NOMO-1 (cell line): ENCODE results near the gene CD83.

Experiments used
- DNase-seq, 2 experiments: peaks; one replicate each; lab custom pipeline; 2025; ENCODE audit not compliant: unreplicated experiment in 2 of 2; lab: John Stamatoyannopoulos, UW

Gene CD83

DNA sequence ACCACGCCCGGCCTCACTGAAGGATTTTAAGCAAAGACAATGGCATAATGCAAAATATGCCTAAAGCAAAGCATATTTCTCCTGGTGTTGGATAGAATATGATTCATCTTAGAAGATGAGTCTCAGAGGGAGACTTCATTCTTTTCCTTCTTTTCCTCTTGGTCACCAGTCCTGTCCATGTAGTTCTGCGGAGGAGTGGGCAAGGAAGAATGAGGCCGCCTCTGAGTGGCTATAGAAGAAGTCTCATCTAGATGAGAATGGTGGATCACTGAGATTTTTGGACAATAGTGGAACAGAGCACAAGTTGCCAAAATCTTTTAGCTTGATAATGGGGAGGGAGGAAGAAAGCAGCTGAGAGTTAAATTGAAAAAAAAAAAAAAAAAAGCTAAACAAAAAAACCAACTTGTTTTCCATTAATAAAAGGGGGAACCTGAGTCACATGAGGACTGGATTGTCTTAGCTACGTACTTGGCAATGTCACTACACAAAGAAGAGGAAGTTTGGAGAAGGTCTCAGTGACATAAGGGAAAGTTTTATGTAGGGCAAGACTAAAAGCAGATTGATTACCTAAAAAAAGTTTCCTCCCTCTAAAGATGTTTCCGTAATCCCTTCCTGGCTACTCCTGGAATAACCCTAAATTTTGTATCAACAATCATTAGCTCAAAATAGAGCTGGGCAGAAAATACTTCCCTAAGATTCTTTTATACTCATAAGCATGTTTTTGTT, 6.0 kb downstream of the CD83 start:
- DNase-seq = peak; percentile 23 to 73

GRCh38 chr6:14125346-14125745, 7.8 kb downstream of the CD83 start:
- DNase-seq = no peak

GRCh38 chr6:14126191-14126590, 8.6 kb downstream of the CD83 start:
- DNase-seq = no peak

GRCh38 chr6:14127611-14128010, 10.0 kb downstream of the CD83 start:
- no peak for DNase-seq

- DNase-seq = no peak
Measured at GRCh38 chr6:14128012-14128411, 10.4 kb downstream of the CD83 start.

DNA sequence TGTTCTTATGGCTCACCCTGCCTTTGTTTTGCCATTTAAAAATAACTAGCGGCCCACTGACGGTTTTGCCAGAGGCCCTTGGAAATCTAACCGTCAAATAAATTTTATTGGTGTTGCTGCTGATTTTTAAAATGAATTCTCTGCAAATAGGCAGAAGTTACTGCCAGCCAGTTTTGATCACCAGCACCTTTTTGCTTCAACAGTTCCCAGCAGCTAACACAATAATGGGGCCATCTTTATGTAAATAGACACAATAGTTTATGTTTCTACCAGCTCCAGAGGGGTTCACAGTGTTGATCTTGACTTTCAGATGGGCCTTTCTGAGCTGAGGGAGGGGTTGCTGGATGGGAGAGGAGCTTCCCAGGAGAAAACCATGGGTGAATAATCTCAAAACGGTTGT, 11.2 kb downstream of the CD83 start:
- DNase-seq = no peak

DNA sequence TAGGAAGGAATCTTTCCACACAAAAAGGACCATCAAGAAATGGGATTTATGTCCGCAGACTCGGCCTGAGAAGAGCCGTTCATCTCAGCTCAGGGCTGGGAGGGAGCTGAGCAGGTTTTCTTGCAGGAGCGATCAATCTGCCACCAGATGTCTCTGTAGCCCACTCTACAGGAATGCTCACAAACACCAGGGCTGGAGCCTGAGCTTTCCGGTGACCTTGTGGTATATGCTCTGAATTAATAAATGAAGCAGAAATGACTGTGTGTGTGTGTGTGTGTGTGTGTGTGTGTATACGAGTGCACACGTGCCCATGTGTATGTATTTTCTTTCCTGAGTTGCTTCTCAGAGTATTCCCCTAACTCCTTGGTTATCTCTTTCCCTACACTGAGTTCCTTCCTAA, 12.0 kb downstream of the CD83 start:
- peak in 1 of 2 experiments; percentile 2 for DNase-seq

DNA sequence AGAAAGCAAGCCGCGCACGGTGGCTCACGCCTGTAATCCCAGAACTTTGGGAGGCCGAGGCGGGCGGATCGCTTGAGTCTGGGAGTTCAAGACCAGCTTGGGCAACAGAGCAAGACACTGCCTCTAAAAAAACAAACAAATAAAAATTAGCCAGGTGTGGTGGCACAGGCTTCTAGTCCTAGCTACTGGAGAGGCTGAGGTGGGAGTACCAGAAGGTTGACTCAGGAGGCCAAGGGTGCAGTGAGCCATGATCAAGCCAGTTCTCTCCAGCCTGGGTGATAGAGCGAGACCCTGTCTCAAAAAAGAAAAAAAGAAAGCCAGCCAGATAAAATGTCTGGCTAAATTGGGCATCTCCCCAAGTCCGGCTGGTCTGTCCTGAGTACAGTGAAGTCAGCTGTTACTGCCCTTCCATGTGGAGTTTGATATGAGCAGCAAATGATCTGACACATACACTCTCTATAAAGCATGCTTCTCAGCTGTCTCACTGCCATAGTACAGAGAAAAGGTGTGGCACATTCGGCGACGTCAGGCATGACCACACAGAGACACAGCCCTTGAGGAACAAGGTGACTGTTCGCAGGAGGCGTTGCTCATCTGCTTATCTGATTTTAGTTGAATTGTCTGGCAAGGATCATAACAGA, 13.0 kb downstream of the CD83 start:
- no peak for DNase-seq

- DNase-seq = no peak
Measured at GRCh38 chr6:14131579-14131978, 14.0 kb downstream of the CD83 start.

DNA sequence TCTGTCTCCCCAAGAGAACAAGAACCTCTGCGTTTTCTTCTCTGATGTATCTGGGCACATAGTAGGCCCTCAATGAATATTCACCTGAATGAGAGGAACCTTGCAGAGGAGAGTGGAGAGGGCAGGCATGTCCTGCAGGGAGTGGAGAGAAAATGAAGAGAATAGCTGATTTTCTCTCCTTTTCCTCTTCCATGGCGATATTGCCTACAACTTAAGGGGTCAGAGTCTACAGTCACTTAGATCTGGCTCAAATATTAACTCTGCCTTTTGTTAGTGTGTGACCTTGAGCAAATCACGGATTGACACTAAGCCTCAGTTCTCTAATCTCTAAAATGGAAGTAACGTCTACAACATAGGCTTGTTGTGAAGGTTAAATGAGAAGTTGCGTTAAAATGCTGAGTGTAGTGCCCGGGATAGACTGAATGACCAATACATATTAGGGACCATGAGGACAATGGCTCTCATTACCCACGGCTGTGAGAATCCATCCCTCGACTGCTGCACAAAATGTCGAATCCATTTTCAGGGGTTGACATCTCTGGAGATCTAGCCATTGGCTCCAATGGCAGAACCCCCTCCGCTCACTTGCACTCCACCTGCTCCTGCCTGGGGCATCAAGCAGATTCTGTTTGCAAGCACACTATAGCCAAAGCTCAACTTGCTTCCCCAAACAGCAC, 14.8 kb downstream of the CD83 start:
- DNase-seq = no peak

- DNase-seq = no peak
Measured at GRCh38 chr6:14132921-14133275, 15.3 kb downstream of the CD83 start.

DNA sequence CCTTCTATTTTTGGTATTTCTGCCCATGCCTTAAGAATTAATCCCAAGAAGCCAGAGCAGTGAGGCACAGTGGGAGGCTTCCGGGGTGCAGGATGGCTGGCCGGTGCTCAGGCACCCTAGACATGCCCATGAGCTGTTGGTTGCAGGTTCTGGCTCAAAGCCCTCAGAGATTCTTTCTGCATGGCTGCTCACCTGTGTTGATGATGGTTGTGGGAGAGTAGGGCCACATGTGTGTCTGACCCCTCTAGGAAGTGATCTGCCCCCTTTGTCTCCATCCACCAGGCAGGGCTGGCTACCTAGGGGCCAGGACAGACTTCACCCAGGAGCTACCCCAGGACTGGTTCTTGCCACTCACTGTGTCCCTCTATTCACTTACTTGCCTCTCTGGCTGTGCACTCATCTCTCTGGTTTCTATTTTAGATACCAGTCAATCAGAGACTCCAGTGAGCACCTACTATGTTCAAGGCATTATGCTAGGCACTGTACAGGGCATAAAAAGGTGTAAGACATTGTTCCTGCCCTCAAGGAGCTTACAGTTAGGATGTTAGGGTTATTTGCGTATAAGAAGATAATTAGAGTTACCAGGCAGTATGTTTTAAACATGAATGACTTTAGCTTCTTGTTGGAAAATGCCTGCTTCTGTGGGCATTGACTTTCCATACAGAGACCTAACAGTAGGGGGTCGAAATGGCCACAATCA, 16.8 kb downstream of the CD83 start:
- DNase-seq = no peak

DNA sequence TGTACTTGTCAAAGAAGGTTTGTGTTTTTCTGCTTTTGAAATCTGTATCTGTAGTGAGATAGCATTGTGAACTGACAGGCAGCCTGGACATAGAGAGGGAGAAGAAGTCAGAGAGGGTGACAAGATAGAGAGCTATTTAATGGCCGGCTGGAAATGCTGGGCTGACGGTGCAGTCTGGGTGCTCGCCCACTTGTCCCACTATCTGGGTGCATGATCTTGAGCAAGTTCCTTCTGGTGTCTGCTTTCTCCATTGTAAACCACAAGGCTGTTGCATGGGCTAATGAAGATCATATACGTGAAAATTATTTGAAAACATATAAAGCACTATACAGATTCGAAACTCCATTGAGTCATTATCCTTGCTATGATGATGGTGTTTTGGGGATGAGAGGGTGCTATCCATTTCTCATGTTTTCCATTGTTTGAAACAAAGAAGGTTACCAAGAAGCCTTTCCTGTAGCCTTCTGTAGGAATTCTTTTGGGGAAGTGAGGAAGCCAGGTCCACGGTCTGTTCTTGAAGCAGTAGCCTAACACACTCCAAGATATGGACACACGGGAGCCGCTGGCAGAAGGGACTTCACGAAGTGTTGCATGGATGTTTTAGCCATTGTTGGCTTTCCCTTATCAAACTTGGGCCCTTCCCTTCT, 18.4 kb downstream of the CD83 start:
- DNase-seq = no peak

GRCh38 chr6:14138701-14139215, 21.2 kb downstream of the CD83 start:
- no peak for DNase-seq

DNA sequence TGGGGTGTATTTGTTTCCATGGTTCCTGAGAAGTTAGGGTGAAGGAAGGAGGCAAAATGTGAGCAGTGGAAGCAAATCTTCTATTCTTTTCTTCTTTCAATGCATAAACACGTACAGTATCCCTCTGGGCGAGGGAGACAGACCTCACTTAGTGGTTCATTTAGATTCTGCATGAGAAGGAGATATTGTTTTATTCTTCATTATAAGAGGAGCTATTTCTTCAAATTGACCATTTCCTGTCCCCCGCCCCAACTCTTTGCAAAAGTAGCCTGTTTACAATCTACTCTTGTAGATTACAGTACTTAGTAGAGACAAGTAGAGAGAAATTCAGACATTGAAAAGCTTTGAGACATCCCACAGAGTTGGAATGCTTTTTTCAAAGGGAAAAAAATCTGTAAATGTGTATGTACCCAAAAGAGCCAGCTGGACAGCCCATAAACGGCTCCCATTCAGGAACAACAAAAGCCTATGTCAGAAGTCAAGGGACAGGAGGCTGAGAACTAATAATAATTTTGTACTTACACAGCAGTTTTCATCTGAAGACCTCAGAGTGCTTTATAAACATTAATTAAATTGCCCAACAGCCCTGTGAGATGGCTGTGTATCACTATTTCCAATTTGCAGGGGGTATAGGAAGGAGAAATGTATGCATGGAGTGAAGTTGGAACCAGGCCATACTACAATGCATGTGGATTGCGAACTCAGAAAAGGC, 23.9 kb downstream of the CD83 start:
- no peak for DNase-seq

DNA sequence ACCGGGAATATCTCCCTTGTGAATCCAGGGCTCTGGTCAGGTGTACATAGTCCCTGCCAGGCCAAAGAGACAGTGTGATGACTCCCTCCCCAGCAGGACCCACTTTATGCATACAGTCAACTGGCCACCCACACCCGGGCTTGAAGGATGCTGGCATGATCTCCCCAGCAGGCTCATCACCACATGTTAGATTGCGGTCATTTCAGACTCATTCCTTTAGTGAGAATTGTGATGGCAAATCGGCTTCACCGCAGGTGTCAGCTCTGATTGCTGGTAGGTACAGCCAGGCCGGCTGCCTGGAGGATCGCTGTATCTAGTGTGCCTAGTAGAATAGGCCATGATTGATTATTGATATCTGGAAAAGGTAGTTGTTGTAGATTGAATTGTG, 24.5 kb downstream of the CD83 start:
- no peak for DNase-seq

DNA sequence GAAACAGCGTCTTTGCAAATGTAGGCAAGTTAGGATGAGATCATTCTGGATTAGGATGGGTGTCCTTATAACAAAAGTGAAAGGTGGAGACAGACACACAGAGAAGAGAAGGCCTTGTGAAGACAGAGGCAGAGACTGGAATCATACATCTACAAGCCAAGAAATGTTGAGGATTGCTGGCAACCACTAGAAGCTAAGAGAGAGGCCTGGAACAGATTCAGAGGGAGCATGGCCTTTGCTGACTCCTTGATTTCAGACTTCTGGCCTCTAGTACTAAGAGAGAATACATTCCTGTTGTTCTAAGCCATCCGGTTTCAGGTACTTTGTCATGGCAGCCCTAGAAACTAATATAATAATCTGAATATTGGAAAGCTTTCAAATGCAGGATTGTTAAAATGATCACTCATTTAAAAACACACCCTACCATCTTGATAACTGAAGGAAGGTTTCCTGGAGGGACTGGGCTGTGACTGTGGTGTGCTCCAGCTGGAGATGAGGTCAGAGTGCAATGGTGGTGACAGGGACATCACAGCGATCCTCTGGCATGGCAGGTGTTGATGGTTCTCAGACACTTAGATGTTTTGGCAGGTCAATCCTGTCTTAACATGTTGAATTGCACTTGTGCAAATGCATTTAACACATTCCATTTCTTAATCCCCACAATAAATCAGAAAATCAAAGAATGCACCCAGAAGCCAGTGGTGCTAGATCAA, 25.1 kb downstream of the CD83 start:
- DNase-seq = no peak

GRCh38 chr6:14143305-14143704, 25.7 kb downstream of the CD83 start:
- DNase-seq = no peak

GRCh38 chr6:14144678-14145113, 27.1 kb downstream of the CD83 start:
- peak; percentile 62 to 71 for DNase-seq
